T-helper 17 cell (primary cell): ENCODE data around the gene CAMSAP1. TPM values are rescaled to one million over a fixed set of nuclear protein-coding genes. Genes with fewer than 3 reads are reported as not detected.
"Not testable (repeated sequence)": the region's sequence is repeated elsewhere in the genome, so short reads cannot be mapped to it uniquely, and the experiment has no call there.

Experiments used
- ATAC-seq: fragments of 150-1000 bp; cut with Tn5 transposase; 2 replicates; pipeline ENCODE4 v1.10.0; 2021; ENCODE audit warnings: mild to moderate bottlenecking, moderate library complexity
- DNase-seq, 3 donors: peaks; one replicate each; pipeline versions ENCODE4 v3.0.0 to v3.0.0-alpha.2; 2020 to 2021
- H3K9me3 ChIP-seq: one replicate; pipeline ENCODE4 v1.7.0; 2013; ENCODE audit warnings: low read length, mild to moderate bottlenecking; ENCODE audit not compliant: control insufficient read depth, poor library complexity, severe bottlenecking
- H3K27ac Mint-ChIP-seq: one replicate; pipeline ENCODE4 v1.8.0; 2022; ENCODE audit warnings: mild to moderate bottlenecking, moderate library complexity, mixed read lengths
- H3K27me3 Mint-ChIP-seq: one replicate; pipeline ENCODE4 v1.8.0; 2022; ENCODE audit warnings: mixed read lengths
- H3K36me3 Mint-ChIP-seq: one replicate; pipeline ENCODE4 v1.8.0; 2022; ENCODE audit warnings: low read depth, mixed read lengths
- H3K4me1 Mint-ChIP-seq: one replicate; pipeline ENCODE4 v1.8.0; 2022; ENCODE audit warnings: mild to moderate bottlenecking, mixed read lengths
- H3K4me3 Mint-ChIP-seq: one replicate; pipeline ENCODE4 v1.8.0; 2022; ENCODE audit warnings: mild to moderate bottlenecking, moderate library complexity, mixed read lengths
- total RNA-seq, 4 donors: library from RNA in 2 of 4; stranded (reverse) in 2 of 4; gene quantifications; one replicate each; pipeline ENCODE4 v1.2.3 and lab custom pipeline; 2022 to 2026

CAMSAP1 gene
- total RNA-seq, 2 donors from 2014 or later, result 32.6 to 39.3 TPM

DNA sequence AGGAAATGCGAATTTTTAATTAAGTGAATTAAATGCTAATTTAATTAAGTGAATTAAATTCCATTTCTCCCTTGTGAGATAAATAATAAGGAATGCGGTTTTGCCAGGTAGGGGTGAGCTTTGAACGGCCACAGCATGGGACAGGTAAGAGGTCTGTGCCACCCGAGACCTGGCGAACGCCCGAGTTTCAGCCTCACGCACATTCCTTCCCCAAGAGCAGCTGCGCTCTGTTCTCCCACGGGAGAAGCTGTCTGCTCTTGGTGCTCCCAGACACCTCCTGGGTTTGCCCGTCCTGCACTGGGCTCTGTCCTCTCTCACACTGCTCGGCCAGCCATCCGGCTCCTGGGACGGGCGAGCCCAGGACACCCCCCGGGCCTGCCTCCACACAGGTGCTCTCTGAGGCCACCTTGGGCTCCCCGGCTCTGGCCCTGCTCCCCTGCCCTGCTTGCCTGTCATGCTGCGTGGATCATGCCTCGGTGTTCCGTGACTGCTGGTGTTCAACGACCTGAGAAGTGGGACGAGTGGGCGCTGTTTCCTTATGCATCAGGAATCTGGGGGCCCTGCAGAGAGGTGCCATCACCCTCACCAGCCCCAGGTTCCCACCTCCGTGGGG lies 13.7 kb upstream of the CAMSAP1 start:
- DNase-seq, result no peak
- Mint-ChIP-seq H3K27me3 (no peaks in the 10 kb centered on the region), H3K36me3 (no peaks in the 10 kb centered on the region), H3K4me1 (peaks cover 8% of the 10 kb centered on the region), H3K27ac (no peak overlapping the region), H3K4me3 (no peak overlapping the region)
- H3K9me3 ChIP-seq, result peaks cover 2% of the 10 kb centered on the region
- ATAC-seq, result no peak

DNA sequence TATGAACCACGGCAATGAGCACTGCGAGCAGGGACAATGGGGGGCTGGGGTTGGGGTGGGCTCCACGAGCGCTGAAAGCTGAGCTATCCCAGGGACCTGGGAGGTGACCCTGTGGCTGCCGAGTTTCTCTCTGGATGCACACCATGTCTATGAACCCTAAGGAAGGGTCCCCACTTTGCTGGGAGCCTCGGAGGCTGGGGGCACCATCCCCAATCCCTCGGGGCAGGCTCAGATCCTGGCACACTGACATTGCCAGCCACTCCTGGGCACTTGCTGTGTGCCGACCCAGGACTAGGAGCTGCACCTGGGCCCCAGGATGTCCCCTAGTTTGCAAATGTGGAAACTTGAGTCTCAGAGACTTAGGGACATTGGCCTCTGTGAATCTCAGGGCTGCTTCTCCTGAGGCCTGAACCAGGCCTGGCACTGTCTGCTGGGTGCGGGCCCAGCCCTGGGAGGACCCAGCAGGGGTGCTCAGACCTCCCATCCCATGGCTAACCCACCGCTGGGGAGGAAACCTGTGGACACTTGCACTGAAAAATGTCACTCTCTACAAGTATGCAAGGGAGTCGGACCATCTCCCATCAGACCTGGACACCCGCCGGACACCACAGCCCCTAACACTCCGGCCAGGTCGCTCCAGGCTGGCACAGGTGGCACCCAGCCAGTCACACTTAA lies 13.0 kb upstream of the CAMSAP1 start:
- Mint-ChIP-seq H3K4me1 (peaks cover 6% of the 10 kb centered on the region), H3K27me3 (no peaks in the 10 kb centered on the region), H3K27ac (no peak overlapping the region), H3K36me3 (no peaks in the 10 kb centered on the region), H3K4me3 (no peak overlapping the region)
- ATAC-seq (no peak), DNase-seq (no peak)
- H3K9me3 ChIP-seq, result peaks cover 7% of the 10 kb centered on the region

DNA sequence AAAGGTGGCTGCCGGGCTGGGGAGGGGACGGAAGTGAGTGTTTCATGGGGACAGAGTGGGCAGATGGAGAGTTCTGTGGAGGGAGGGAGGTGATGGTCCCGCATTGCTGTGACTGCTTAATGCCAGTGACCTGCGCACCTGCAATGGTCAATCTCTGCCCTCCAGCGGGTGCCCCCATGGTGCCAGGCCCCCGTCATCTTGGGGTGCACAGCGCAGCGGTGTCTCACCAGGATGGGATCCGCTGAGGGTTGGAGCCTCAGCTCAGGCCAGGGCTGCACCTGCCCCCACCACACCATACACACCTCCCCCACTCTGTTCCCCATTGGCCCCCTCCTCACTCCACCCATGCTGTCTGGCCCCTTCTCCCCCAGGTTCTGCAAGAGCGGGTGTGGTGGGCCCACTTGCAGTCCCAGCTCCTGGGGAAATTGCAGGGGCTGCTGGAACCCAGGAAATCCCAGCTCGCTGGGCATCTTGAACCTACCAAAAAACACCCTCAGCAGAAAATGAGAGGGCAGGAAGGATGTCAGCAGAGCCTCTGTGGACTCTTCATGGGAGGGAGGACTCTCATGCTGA lies 12.1 kb upstream of the CAMSAP1 start:
- H3K9me3 ChIP-seq, result peaks cover 12% of the 10 kb centered on the region
- no peaks in the 10 kb centered on the region for H3K4me1 Mint-ChIP-seq
- no peak for ATAC-seq
- H3K4me3 Mint-ChIP-seq, result no peak overlapping the region
- no peaks in the 10 kb centered on the region for H3K27me3 Mint-ChIP-seq
- no peak for DNase-seq
- H3K27ac Mint-ChIP-seq, result no peak overlapping the region
- H3K36me3 Mint-ChIP-seq, result no peaks in the 10 kb centered on the region

DNA sequence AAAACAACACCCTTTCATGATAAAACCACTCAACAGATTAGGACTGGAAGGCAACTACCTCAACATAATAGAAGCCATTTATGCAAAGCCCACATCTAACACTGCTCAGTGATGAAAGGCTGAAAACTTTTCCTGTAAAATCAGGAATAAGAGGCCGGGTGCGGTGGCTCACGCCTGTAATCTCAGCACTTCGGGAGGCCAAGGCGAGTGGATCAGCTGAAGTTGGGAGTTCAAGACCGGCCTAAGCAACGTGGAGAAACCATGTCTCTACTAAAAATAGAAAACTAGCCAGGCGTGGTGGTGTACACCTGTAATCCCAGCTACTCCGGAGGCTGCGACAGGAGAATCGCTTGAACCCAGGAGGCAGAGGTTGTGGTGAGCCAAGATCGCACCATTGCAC lies 8.9 kb upstream of the CAMSAP1 start:
- H3K4me1 Mint-ChIP-seq, DNase-seq, H3K4me3 Mint-ChIP-seq, H3K27me3 Mint-ChIP-seq, ATAC-seq, H3K36me3 Mint-ChIP-seq, H3K27ac Mint-ChIP-seq: not testable (repeated sequence)
- H3K9me3 ChIP-seq, result peaks cover 15% of the 10 kb centered on the region

DNA sequence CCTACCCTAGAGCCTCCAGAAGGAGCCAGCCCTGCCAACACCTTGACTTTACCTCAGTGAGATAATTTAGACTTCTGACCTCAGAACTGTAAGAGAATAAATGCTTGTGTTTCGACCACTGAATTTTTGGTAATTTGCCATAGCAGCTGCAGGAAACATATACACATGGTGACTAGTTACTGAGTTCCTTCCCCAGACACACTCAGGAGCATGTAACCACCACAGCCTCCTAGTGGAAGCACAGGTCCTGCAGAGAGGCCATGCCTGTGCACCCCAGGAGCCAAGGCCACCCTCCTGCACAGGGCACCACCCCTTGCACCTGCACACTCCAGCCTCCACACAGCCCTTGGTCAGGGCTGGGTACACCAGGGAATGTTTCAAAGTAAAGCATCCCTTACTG lies 7.6 kb upstream of the CAMSAP1 start:
- Mint-ChIP-seq H3K36me3 (peaks cover 7% of the 10 kb centered on the region), H3K4me3 (no peak overlapping the region), H3K27ac (no peak overlapping the region), H3K27me3 (no peaks in the 10 kb centered on the region), H3K4me1 (peaks cover 16% of the 10 kb centered on the region)
- H3K9me3 ChIP-seq, result peaks cover 15% of the 10 kb centered on the region
- no peak for ATAC-seq
- DNase-seq, result no peak

DNA sequence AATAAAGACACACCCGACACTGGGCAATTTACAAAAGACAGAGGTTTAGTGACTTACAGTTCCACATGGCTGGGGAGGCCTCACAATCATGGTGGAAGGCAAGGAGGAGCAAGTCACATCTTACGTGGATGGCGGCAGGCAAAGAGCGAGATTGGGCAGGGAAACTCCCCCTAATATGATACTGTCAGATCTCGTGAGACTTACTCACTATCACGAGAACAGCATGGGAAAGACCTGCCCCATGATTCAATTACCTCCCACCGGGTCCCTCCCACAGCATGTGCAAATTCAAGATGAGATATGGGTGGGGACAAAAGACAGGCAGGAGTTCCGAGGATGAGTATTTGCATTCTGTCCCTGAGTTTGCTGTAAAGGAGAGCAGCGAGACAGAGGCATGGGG lies 3.9 kb upstream of the CAMSAP1 start:
- H3K9me3 ChIP-seq, result peaks cover 12% of the 10 kb centered on the region
- H3K27me3 Mint-ChIP-seq, ATAC-seq, H3K36me3 Mint-ChIP-seq, H3K27ac Mint-ChIP-seq, H3K4me3 Mint-ChIP-seq, DNase-seq: not testable (repeated sequence)
- peaks cover 28% of the 10 kb centered on the region for H3K4me1 Mint-ChIP-seq

DNA sequence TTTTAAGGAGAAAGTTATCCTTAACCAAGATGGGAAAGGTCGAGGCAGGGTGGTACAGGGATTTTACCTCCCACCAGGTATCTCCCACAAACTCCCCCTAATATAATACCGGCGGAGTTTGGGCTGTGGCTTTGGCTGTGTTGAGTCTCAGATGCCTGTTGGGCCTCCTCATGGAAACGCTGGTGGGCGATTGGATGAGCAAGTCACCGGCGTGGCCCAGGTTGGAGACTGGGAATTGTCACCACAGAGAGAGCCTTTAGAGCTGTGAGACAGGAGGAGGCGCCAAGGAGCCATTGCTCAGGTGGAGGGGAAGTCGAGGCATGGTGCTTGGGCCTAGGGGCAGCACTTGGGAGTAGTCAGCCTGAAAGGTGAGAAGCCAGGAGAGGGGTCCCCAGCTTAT lies 3.4 kb upstream of the CAMSAP1 start:
- peaks cover 12% of the 10 kb centered on the region for H3K9me3 ChIP-seq
- Mint-ChIP-seq H3K36me3 (peaks cover 7% of the 10 kb centered on the region), H3K4me3 (no peak overlapping the region), H3K4me1 (peaks cover 31% of the 10 kb centered on the region), H3K27ac (no peak overlapping the region), H3K27me3 (no peaks in the 10 kb centered on the region)
- ATAC-seq (no peak), DNase-seq (no peak)

DNA sequence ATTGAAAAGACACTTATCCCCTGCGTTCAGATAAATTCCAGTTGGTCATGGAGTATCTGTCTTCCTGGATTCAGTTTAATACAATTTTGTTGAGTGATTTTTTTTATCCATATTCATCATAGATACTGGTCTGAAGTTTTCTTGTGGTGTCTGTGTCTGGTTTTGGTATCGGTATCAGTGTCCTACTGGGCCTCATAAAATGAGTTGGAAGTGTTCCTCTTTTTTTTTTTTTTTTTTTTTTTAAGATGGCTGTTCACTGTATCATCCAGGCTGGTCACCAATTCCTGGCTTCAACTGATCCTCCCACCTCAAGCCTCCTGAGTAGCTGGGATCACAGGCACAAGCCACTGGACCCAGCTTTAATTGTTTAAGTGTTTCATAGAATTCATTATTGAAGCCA lies 2.9 kb upstream of the CAMSAP1 start:
- DNase-seq (no peak), ATAC-seq (no peak)
- Mint-ChIP-seq H3K27me3 (no peaks in the 10 kb centered on the region), H3K4me1 (peaks cover 37% of the 10 kb centered on the region), H3K4me3 (no peak overlapping the region), H3K27ac (no peak overlapping the region), H3K36me3 (peaks cover 7% of the 10 kb centered on the region)
- peaks cover 6% of the 10 kb centered on the region for H3K9me3 ChIP-seq

DNA sequence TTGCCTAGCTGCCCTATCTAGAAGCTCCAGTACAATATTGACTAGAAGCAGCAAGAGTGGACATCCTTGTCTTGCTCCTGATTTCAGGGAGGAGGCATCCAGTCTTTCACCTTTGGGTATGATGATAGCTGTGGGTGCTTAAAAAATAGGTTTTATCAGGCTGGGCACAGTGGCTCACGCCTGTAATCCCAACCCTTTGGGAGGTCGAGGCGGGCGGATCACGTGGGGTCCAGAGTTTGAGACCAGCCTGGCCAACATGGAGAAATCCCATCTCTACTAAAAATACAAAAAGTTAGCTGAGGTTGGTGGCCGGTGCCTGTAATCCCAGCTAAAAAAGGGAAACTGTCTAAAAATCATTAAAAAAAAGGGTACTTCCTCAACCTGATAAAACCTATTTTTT lies 2.0 kb upstream of the CAMSAP1 start:
- no peaks in the 10 kb centered on the region for H3K27me3 Mint-ChIP-seq
- peak overlapping the region; percentile 89 for H3K4me3 Mint-ChIP-seq
- no peak for ATAC-seq
- H3K36me3 Mint-ChIP-seq, result peaks cover 7% of the 10 kb centered on the region
- H3K4me1 Mint-ChIP-seq, result peaks cover 40% of the 10 kb centered on the region
- H3K9me3 ChIP-seq, result peaks cover 3% of the 10 kb centered on the region
- DNase-seq, result no peak
- no peak overlapping the region for H3K27ac Mint-ChIP-seq

DNA sequence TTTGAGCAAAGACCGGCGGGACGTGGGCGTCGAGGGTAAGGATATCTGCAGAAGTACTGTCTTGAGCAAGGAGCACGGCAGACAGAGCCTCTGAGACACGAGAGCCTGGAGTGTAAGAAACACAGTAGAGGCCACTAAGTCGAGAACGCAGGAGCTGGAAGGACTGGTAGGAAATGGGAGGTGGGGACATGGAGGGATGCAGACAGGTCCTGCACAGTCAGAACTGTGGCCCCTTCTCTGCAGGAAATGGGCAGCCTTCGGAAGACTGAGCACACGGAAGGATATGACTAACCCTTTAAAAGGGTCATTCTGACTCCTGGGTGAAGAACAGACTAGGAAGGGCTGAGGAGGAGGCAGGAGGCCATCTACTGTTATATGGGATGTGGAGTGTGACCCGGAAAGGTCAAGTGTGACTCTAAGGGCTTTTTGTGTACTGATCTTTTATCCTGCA lies 1.4 kb upstream of the CAMSAP1 start:
- H3K27ac Mint-ChIP-seq, result no peak overlapping the region
- no peaks in the 10 kb centered on the region for H3K9me3 ChIP-seq
- H3K27me3 Mint-ChIP-seq, result no peaks in the 10 kb centered on the region
- H3K36me3 Mint-ChIP-seq, result peaks cover 7% of the 10 kb centered on the region
- peaks cover 40% of the 10 kb centered on the region for H3K4me1 Mint-ChIP-seq
- DNase-seq (no peak), ATAC-seq (no peak)
- H3K4me3 Mint-ChIP-seq, result peak overlapping the region; percentile 89

DNA sequence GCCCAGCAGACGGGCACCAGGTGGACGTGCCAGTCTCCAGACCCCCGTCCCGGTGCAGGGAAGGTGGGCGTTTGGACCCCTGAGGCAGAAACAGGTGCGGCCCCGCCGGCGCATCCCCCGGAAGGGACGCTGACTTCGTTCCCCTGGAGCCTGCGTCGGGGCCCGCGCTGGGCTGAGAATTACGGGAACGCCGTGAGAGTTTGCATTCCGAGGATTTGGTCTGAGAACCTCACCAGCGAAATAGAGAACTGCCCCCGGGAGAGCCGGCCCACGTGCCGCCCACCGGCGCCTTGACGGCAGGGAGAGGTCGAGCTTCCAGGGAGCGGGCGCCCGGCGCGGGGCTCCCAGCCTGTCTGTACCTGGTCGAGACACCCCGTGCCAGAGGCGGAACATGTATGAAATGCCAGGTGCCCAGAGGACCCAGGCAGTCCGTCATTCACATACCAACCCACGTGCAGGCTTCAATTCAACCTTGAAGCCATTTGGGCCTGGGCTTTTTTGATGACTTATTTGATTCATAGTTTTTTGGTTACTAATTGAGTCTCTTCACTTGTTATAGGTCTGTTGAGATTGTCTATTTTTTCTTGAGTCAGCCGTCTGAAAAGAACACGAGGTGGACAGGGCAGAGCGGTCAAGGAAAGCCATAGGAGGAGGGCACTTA lies 877 bp upstream of the CAMSAP1 start:
- H3K36me3 Mint-ChIP-seq, result peaks cover 7% of the 10 kb centered on the region
- H3K27me3 Mint-ChIP-seq, result no peaks in the 10 kb centered on the region
- DNase-seq (peak in 1 of 3 donors; percentile 19), ATAC-seq (no peak)
- H3K4me3 Mint-ChIP-seq, result peak overlapping the region; percentile 89
- H3K27ac Mint-ChIP-seq, result no peak overlapping the region
- no peaks in the 10 kb centered on the region for H3K9me3 ChIP-seq
- peaks cover 42% of the 10 kb centered on the region for H3K4me1 Mint-ChIP-seq

DNA sequence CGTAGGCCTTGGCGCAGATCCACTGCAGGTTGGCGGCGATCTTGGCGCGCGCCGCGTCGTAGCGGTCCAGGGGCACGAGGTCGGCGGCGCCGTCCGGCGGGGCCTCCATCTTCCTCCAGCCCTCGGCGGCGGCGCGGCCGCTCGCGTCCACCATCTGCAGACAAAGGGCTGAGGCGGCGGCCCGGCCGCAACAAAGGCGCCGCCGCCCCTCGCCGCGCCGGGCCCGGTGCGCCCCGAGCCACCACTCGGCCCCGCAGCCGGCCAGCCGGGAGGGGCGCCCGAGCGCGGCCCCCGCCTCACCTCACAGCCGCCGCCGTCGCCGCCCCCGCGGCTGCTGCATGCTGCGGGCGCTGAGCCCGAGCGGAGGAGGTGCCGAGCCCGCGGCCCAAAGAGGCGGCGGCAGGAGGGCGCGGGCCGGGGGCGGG lies 328 bp downstream of the CAMSAP1 start:
- Mint-ChIP-seq H3K36me3 (peaks cover 7% of the 10 kb centered on the region), H3K27me3 (no peaks in the 10 kb centered on the region), H3K4me3 (peak overlapping the region; percentile 41), H3K4me1 (peaks cover 43% of the 10 kb centered on the region), H3K27ac (no peak overlapping the region)
- DNase-seq (no peak), ATAC-seq (no peak)
- H3K9me3 ChIP-seq, result no peaks in the 10 kb centered on the region

DNA sequence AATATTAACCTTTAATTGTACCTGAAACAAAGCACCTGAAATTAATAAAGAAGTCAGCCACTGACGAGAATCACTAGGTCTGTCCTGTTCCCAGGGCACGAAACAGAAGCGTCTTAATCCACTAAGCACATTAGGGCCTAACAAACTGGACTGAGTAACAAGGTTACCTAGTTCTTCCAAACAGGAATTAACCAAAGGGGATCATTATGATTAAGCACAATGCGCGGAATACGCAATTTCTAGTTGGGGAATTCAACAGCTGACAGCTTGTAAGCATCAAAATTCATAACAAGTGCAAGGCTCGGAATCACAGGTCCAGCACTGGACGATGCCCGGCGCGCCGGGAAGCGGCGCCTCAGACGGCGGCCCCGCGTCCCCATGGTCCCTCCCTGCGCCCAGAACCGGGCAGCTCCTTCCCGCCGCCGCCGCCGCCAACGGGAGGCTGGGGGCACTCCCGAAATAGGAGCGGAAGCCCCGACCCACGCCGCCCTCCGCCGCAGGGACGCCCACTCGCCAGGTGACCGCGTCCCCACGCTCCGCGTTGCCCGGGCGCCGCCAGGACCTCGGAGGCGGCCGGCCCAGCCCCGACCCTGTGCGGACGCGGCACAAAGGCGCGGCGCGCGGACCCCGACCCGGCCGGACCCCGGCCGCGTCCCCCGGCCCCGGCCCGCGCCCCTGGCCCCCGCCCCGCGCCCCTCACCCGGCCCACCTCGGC lies 898 bp downstream of the CAMSAP1 start:
- H3K36me3 Mint-ChIP-seq, result peaks cover 4% of the 10 kb centered on the region
- peaks cover 45% of the 10 kb centered on the region for H3K4me1 Mint-ChIP-seq
- peak overlapping the region; percentile 92 for H3K4me3 Mint-ChIP-seq
- no peaks in the 10 kb centered on the region for H3K9me3 ChIP-seq
- H3K27ac Mint-ChIP-seq, result peak overlapping the region; percentile 87
- H3K27me3 Mint-ChIP-seq, result no peaks in the 10 kb centered on the region
- ATAC-seq (no peak), DNase-seq (no peak)
